Stimulated activated CD4-positive, alpha-beta T cell treated with anti-CD3 and anti-CD28 coated beads, TNF-alpha, amount 100 ng/mL, for 4 hours (primary cell): ENCODE results near the gene NMRAL1.

Experiments
- DNase-seq, 3 experiments: peaks; one replicate each; pipeline ENCODE4 v3.0.0-alpha.2; 2020; ENCODE audit warnings: low read depth in 3 of 3

Gene NMRAL1

GRCh38 chr16:4467916-4468315, 6.5 kb downstream of the NMRAL1 start:
- DNase-seq = no peak

GRCh38 chr16:4465977-4466779, 8.2 kb downstream of the NMRAL1 start:
- DNase-seq = peak in 2 of 3 experiments; percentile 16 to 39

GRCh38 chr16:4463522-4464163, 10.8 kb downstream of the NMRAL1 start:
- no peak for DNase-seq

- DNase-seq = no peak
These were observed 13.0 kb downstream of the NMRAL1 start for GRCh38 chr16:4461250-4462085.

GRCh38 chr16:4460936-4461249, 13.5 kb downstream of the NMRAL1 start:
- no peak for DNase-seq

- DNase-seq = no peak
These were observed 18.5 kb downstream of the NMRAL1 start for GRCh38 chr16:4455951-4456350.

- no peak for DNase-seq
These were observed 19.3 kb downstream of the NMRAL1 start for GRCh38 chr16:4455081-4455480.

GRCh38 chr16:4454623-4455022, 19.8 kb downstream of the NMRAL1 start:
- DNase-seq = no peak

GRCh38 chr16:4452674-4453073, 21.8 kb downstream of the NMRAL1 start:
- DNase-seq = no peak

GRCh38 chr16:4450931-4451519, 23.4 kb downstream of the NMRAL1 start:
- DNase-seq = no peak

GRCh38 chr16:4450430-4450829, 24.0 kb downstream of the NMRAL1 start:
- no peak for DNase-seq

- DNase-seq = no peak
These were observed 30.4 kb downstream of the NMRAL1 start for GRCh38 chr16:4443986-4444385.

- no peak for DNase-seq
These were observed 31.2 kb downstream of the NMRAL1 start for GRCh38 chr16:4443271-4443670.

- DNase-seq = no peak
These were observed 32.1 kb downstream of the NMRAL1 start for GRCh38 chr16:4442371-4442770.

GRCh38 chr16:4437366-4437765, 37.1 kb downstream of the NMRAL1 start:
- DNase-seq = no peak

GRCh38 chr16:4435337-4436067, 38.9 kb downstream of the NMRAL1 start:
- DNase-seq = no peak

- no peak for DNase-seq
These were observed 40.3 kb downstream of the NMRAL1 start for GRCh38 chr16:4433914-4434787.

GRCh38 chr16:4433228-4433627, 41.2 kb downstream of the NMRAL1 start:
- DNase-seq = no peak

- no peak for DNase-seq
These were observed 43.4 kb downstream of the NMRAL1 start for GRCh38 chr16:4431023-4431422.

- no peak for DNase-seq
These were observed 45.9 kb downstream of the NMRAL1 start for GRCh38 chr16:4428500-4428899.
